ENCODE results near the gene SPATA9. TPM values are rescaled to one million over a fixed set of nuclear protein-coding genes. Genes with fewer than 3 reads are reported as not detected.
A peak's percentile ranks its signal among the peaks of the same experiment; 100 is the strongest.

SPATA9 gene
- total and polyA plus RNA-seq, 9 of the 15 experiments (the other 6 are each of a cell fraction or from before 2014, with no cell fraction given): 0.16 to 5.5 (median 0.39) TPM; not detected in 3

DNA sequence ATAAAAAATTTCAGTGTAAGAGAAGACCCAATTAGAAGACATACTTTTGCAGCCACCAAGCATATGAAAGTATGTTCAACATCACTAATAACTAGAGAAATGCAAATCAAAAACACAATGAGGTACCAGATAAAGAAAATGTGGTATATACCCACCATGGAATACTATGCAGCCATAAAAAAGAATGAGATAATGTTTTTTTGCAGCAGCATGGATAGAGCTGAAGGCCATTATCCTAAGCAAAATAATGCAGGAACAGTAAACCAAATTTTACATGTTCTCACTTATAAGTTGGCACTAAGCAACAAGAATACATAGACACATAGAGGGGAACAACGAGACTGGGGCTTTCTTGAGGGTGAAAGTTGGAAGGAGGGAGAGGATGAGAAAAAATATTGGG is 6.9 kb upstream of the SPATA9 start:
- ATAC-seq: no peak
- H3K79me2 ChIP-seq (ENCODE audit: control insufficient read depth, insufficient read depth, low read length): no peaks in the 10 kb centered on the region
- H3K4me2 ChIP-seq (ENCODE audit: insufficient read depth, low read length): no peak overlapping the region
- no peak overlapping the region for H3K27ac ChIP-seq (ENCODE audit: extremely low read depth, low read depth, low read length)
- in situ Hi-C loops (cut with MboI): no loop called here
- no peak overlapping the region for H2AFZ ChIP-seq (ENCODE audit: low read depth, low read length)
- no peak overlapping the region for H3K9ac ChIP-seq (ENCODE audit: insufficient read depth in 1 of 2, low read depth in 2 of 2, low read length in 2 of 2)
- H3K4me1 ChIP-seq (replicated peaks in 1 of 2; ENCODE audit: control insufficient read depth in 2 of 2, insufficient read depth in 2 of 2, low read length in 2 of 2): no peaks in the 10 kb centered on the region
- H3K9me1 ChIP-seq (ENCODE audit: control insufficient read depth, insufficient read depth, low read length): no peaks in the 10 kb centered on the region
- H3K4me3 ChIP-seq: no peak overlapping the region
- FAIRE-seq: no peak
- no peaks in the 10 kb centered on the region for H3K27me3 ChIP-seq (ENCODE audit: control insufficient read depth in 2 of 2, insufficient read depth in 2 of 2, low read length in 2 of 2)
- no peaks in the 10 kb centered on the region for H3K36me3 ChIP-seq (ENCODE audit: control insufficient read depth, insufficient read depth, low read length)
- no peaks in the 10 kb centered on the region for H4K20me1 ChIP-seq (replicated peaks; ENCODE audit: control insufficient read depth, insufficient read depth, low read length)
- CTCF ChIA-PET (ENCODE audit: low intra/inter-chr PET ratio): no interaction called here
- POLR2A ChIA-PET: no interaction called here
- BruUV-seq (replicated peaks): no TSS peak
- no peaks in the 10 kb centered on the region for H3K9me3 ChIP-seq (replicated peaks; ENCODE audit: control insufficient read depth, insufficient read depth, low read depth, low read length)
- intact Hi-C loops (cut with micrococcal nuclease): no loop called here
- DNase-seq (ENCODE audit: extremely low read depth in 1 of 4, low spot score in 3 of 4): no peak
- 100% methylated on average over 1 of the region's 1 CpG for WGBS (ENCODE audit: insufficient coverage, low coverage, missing lambda C conversion rate)
- no peak for TF ChIP-seq KAT8 (IDR thresholded peaks at IDR 0.05; ENCODE audit: low read depth)
- TF ChIP-seq JUN (IDR thresholded peaks at IDR 0.05; ENCODE audit: borderline replicate concordance, low read depth, low read length): no peak
- TF ChIP-seq JUN (CRISPR knock-in tag; IDR thresholded peaks at IDR 0.05; ENCODE audit: borderline replicate concordance): no peak
- no peak for TF ChIP-seq SRSF3 (IDR thresholded peaks at IDR 0.05; ENCODE audit: insufficient read depth, low read length)
- no peak for TF ChIP-seq YY1 (IDR thresholded peaks at IDR 0.05; ENCODE audit: borderline replicate concordance in 1 of 3, control insufficient read depth in 1 of 3, extremely low read depth in 1 of 3, insufficient read depth in 3 of 3, insufficient read length in 1 of 3, insufficient replicate concordance in 2 of 3, low read depth in 1 of 3, low read length in 2 of 3)
- TF ChIP-seq, protein P1, sequence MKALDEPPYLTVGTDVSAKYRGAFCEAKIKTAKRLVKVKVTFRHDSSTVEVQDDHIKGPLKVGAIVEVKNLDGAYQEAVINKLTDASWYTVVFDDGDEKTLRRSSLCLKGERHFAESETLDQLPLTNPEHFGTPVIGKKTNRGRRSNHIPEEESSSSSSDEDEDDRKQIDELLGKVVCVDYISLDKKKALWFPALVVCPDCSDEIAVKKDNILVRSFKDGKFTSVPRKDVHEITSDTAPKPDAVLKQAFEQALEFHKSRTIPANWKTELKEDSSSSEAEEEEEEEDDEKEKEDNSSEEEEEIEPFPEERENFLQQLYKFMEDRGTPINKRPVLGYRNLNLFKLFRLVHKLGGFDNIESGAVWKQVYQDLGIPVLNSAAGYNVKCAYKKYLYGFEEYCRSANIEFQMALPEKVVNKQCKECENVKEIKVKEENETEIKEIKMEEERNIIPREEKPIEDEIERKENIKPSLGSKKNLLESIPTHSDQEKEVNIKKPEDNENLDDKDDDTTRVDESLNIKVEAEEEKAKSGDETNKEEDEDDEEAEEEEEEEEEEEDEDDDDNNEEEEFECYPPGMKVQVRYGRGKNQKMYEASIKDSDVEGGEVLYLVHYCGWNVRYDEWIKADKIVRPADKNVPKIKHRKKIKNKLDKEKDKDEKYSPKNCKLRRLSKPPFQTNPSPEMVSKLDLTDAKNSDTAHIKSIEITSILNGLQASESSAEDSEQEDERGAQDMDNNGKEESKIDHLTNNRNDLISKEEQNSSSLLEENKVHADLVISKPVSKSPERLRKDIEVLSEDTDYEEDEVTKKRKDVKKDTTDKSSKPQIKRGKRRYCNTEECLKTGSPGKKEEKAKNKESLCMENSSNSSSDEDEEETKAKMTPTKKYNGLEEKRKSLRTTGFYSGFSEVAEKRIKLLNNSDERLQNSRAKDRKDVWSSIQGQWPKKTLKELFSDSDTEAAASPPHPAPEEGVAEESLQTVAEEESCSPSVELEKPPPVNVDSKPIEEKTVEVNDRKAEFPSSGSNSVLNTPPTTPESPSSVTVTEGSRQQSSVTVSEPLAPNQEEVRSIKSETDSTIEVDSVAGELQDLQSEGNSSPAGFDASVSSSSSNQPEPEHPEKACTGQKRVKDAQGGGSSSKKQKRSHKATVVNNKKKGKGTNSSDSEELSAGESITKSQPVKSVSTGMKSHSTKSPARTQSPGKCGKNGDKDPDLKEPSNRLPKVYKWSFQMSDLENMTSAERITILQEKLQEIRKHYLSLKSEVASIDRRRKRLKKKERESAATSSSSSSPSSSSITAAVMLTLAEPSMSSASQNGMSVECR (CRISPR knock-in tag; IDR thresholded peaks at IDR 0.05): no peak
- peak; percentile 97 for TF ChIP-seq ZNF146 (CRISPR knock-in tag; IDR thresholded peaks at IDR 0.05; ENCODE audit: unreplicated experiment)
- TF ChIP-seq, protein P2, sequence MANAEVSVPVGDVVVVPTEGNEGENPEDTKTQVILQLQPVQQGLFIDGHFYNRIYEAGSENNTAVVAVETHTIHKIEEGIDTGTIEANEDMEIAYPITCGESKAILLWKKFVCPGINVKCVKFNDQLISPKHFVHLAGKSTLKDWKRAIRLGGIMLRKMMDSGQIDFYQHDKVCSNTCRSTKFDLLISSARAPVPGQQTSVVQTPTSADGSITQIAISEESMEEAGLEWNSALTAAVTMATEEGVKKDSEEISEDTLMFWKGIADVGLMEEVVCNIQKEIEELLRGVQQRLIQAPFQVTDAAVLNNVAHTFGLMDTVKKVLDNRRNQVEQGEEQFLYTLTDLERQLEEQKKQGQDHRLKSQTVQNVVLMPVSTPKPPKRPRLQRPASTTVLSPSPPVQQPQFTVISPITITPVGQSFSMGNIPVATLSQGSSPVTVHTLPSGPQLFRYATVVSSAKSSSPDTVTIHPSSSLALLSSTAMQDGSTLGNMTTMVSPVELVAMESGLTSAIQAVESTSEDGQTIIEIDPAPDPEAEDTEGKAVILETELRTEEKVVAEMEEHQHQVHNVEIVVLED (CRISPR knock-in tag; IDR thresholded peaks at IDR 0.05): no peak
- TF ChIP-seq BCOR (IDR thresholded peaks at IDR 0.05): peak; percentile 81
- TF ChIP-seq TAF9B (IDR thresholded peaks at IDR 0.05; ENCODE audit: partially characterized antibody): no peak
- TF ChIP-seq SNRNP70 (optimal IDR thresholded peaks at IDR 0.05; ENCODE audit: low read depth, low read length): no peak
- no peak for TF ChIP-seq ARID2 (IDR thresholded peaks at IDR 0.05)
- TF ChIP-seq MTA2 (IDR thresholded peaks at IDR 0.05; ENCODE audit: low read depth): no peak
- no peak for TF ChIP-seq CHD2 (IDR thresholded peaks at IDR 0.05; ENCODE audit: low read depth, low read length)
- no peak for TF ChIP-seq ZNF561 (CRISPR knock-in tag; conservative IDR thresholded peaks at IDR 0.05)
- TF ChIP-seq ELF4 (CRISPR knock-in tag; IDR thresholded peaks at IDR 0.05): no peak
- no peak for TF ChIP-seq ZNF134 (CRISPR knock-in tag; conservative IDR thresholded peaks at IDR 0.05)
- no peak for TF ChIP-seq CBX8 (IDR thresholded peaks at IDR 0.05; ENCODE audit: borderline replicate concordance, extremely low read depth, low read depth, low read length, poor library complexity, severe bottlenecking)
- no peak for TF ChIP-seq KAT7 (CRISPR knock-in tag; IDR thresholded peaks at IDR 0.05; ENCODE audit: borderline replicate concordance)
